ENCODE results near the gene DYNLT4.
"Not testable (repeated sequence)": the region's sequence is repeated elsewhere in the genome, so short reads cannot be mapped to it uniquely, and the experiment has no call there.

DYNLT4 gene

DNA sequence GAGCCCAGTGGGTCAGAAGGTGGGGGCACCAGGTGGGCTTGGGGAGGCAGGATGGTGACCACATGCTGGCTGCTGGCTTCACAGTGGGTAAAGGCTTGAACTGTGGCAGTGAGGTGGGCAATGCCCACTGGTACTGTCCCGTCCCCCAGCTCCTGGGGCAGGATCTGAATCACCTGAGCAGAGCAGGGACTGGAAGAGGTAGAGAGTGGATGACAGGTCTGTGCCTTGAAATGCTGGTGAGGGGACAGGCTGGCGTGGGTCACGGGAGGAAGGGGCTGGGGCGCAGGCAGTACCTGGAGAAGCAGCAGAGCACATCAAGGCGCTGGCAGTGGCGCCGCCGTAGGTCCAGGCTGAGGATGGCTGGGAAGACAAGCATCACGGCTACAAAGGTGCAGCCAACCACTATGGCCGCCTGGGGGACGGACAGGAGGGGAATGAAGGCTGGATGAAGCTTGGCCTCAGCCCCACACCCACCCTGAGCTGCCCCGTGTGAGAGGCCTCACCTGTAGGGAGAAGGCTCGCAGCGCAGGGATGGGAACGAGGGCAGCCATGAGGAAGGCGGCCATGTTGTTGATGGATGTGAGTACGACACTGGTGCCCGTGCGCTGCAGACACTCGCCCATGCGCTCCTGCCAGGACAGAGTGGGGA, 21.0 kb upstream of the DYNLT4 start:
- no peak for ATAC-seq

- ATAC-seq, result no peak
Measured at GRCh38 chr1:44827197-44828002, 20.2 kb upstream of the DYNLT4 start.

GRCh38 chr1:44826375-44827196, 19.4 kb upstream of the DYNLT4 start:
- no peak for ATAC-seq

DNA sequence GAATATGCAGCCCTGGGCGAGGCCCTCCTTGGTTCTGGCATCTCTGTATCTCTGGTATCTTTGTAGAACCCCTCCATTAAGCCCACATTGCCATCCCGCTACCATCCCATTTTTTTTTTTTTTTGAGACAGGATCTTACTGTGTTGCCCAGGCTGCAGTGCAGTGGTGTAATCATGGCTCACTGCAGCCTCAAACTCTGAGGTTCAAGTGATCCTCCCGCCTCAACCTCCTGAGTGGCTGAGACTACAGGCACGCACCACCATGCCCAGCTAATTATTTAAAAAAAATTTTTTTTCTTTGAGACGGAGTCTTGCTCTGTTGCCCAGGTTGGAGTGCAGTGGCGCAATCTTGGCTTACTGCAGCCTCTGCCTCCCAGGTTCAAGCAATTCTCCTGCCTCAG, 17.2 kb upstream of the DYNLT4 start:
- ATAC-seq, result not testable (repeated sequence)

DNA sequence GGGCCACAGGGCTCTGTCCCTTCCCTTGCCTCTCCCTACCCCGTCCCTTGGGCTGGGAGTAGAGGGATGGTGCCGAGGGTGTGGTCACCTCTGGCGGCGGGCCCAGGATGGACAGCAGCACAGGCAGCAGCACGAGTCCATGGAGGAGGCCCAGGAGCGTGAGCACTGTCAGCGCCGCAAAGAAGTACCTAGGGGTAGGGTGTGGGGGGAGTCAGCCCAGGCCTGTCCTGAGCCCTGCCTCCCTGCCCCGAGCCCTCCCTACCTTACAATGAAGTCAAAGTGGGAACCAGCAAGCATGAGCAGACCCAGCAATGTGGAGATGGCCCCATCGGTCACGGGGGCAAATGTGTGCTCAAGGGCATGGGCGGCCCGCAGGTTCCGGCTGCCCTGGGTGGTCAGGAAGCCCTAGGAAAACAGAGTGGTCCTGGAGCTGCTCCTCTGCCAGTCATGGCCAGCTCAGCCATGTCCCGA, 15.9 kb upstream of the DYNLT4 start:
- no peak for ATAC-seq

- ATAC-seq, result no peak
Measured at GRCh38 chr1:44822131-44822701, 15.1 kb upstream of the DYNLT4 start.

DNA sequence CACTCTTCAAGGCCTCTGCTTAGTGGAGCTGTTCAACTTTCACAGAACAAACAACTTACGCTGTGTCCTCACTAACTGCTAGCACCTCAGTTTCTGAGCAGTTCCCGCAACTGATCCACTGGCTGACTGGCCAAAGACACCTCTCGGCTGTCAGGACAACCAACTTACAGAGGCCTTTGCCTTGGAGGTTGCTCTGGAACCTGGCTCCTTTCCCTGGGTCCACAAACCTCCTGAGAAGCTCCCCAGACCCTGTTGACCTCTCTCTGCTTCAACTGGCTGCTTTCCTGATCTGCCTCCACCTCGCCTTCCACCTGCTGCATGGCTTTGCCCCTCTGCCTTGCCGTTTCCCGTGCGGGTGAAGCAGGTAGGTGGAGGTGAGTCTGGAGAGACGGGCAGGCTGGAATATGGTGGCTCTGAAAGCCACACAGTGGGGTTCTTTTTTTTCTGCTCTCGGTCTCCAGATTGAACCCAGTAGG, 14.1 kb upstream of the DYNLT4 start:
- ATAC-seq, result no peak

GRCh38 chr1:44820328-44821239, 13.4 kb upstream of the DYNLT4 start:
- ATAC-seq, result peak in 1 of 2 donors; percentile 2

DNA sequence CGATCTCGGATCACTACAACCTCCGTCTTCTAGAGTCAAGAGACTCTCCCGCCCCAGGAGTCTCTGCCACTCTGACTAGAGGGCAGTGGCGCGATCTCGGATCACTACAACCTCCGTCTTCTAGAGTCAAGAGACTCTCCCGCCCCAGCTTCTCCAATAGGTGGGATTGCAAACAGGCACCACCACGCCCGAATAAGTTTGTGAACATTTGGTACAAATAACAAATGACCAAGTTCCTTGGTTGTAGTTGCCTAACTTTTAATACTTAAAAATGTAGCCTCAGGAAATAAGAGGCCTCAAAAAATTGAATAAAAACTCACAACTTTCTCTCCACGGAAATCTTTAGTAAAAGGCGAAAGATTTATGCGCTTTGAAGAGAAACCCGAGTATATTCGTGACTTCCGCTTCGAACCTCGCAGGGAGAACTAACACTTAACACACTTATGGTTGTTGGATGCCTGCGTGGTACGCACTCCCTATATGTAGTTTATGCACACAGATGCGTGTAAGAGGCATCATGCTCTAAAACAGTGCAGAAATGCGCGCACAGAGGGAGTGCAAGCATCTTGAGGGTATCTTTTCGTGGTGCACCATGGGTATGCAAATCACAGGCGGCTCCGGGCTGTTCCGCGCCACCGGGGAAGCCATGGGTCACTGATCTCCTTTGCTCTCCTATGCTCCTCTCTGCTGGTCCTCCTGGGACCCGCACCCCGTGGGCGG, 12.6 kb upstream of the DYNLT4 start:
- peak; percentile 93 to 94 for ATAC-seq

DNA sequence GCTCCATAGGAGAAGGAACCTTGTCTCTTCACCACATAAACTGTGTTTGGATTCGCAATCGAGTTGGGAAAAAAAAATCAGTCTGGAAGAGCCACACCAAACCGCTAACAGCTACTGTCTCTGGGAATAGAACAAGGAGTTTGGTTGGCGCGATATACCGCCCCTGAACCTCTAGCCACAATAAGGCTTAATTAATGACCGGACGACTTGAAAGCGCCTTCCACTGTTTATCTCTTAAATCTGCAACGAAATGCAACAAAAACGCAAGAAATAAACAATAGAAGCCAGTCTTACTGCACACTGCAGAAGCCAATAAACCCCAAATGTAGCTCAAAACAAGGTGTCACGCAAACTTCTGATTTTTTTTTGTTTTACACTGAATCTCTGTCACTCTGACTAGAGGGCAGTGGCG, 12.1 kb upstream of the DYNLT4 start:
- no peak for ATAC-seq

GRCh38 chr1:44817771-44818495, 10.8 kb upstream of the DYNLT4 start:
- no peak for ATAC-seq

GRCh38 chr1:44817307-44817706, 10.2 kb upstream of the DYNLT4 start:
- no peak for ATAC-seq

GRCh38 chr1:44815926-44816325, 8.8 kb upstream of the DYNLT4 start:
- ATAC-seq, result not testable (repeated sequence)

GRCh38 chr1:44812822-44813543, 5.8 kb upstream of the DYNLT4 start:
- ATAC-seq, result no peak

GRCh38 chr1:44811234-44811633, 4.1 kb upstream of the DYNLT4 start:
- no peak for ATAC-seq

GRCh38 chr1:44810762-44811105, 3.6 kb upstream of the DYNLT4 start:
- ATAC-seq, result not testable (repeated sequence)

GRCh38 chr1:44810101-44810761, 3.1 kb upstream of the DYNLT4 start:
- ATAC-seq, result no peak

- peak; percentile 71 to 72 for ATAC-seq
Measured at GRCh38 chr1:44808938-44809917, 2.1 kb upstream of the DYNLT4 start.
